DMS 273 (cell line): ENCODE measurements around the gene SMIM23.

Experiments
- DNase-seq: peaks from one replicate; lab custom pipeline; 2025; ENCODE audit not compliant: unreplicated experiment; lab: John Stamatoyannopoulos, UW

The SMIM23 gene

GRCh38 chr5:171813270-171813669 is 27.7 kb downstream of the SMIM23 start:
- no peak for DNase-seq

- no peak for DNase-seq
These were observed 28.3 kb downstream of the SMIM23 start for GRCh38 chr5:171813813-171814490.

- no peak for DNase-seq
These were observed 31.0 kb downstream of the SMIM23 start for GRCh38 chr5:171816666-171817065.

DNA sequence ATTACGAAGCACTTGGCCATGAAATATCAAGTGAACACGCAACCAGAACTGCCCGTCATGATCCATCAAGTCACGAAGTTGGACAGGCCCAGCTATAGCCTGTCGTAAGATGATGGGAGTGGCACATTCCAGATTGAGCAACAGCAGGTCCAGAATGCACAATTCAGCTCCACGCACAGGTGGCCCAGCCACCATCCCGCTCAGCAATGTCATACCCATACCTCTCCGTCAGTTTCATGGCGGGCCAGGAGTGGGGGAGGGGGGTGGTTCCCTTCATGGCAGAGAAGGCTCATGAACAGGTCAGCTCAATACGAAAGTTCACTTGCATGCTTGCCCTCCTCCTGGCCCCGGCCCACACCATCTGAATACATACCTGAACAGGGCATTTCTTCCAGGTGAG is 34.9 kb downstream of the SMIM23 start:
- DNase-seq: no peak

DNA sequence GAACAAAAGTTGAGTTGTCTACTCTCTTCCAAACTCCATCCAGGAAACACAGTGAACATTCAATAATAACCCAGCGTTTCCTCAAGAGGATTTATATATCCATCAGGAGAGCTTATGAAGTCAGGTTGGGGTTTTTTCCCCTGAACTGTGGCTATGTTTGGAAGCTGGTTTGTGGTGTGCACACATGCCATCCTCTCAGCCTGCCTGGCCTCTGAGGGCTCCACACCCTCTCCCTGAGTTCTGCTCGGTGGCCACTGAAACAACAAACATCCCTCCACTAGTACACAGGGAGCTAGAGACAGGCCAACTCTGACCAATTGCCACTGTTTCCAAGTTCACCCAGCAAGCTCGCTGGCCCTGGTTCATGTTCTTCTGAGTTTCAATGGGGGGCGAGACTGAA is 35.7 kb downstream of the SMIM23 start:
- no peak for DNase-seq

DNA sequence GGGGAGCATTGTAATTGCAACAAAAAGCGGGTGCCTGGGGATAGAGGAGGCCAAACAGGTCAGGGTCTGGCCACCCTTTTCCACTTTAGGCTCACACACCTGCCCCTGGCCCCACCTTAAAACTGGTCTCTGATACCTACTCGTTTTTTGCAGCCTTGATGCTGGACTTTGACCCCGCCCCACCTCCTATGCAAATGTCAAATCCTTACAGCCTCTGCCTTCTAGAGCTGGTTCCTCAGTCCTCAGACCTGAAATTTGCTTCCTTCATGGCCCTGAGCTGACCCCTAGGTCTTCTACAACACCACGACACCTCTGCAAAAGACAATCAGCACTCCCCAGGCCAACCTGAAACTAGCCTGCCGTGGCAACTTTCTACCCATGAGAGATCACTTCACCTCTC is 37.7 kb downstream of the SMIM23 start:
- DNase-seq: no peak

DNA sequence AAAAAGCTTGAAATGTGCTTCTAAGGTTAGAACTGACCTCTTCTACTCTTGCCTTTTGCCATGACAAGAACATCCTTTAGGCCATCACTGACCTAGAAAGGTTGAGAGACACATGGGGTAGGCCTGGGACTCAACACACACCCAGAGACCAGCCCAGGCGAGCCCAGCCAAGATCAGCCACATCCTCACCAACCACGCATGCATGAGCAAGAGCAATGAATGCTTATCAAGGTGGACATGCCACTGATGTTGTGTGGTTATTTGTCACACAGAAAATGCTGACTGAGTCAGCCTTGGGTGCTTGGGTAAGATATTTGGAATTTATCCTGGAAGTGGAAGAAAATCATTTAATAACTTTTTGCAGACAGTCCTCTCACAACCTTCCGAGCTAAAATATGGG is 39.4 kb downstream of the SMIM23 start:
- no peak for DNase-seq

DNA sequence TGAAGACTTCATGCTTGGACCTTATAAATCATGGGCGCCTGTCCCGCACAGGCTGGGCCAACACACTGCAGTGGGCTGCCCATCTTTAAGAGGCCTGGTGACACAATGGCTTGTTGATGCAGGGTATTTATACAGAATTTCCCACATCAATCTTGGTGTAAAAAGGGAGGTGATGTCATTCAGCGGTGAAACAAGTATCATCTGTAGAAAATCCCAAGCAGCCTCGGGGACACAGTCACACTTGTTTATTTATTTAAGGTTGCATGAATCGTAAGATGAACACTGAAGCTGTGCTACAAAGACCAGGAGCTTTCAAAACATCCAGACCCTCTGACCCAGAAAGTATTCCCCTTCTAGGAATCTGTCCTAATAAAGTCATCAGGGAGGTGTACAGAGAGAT is 40.5 kb downstream of the SMIM23 start:
- no peak for DNase-seq

DNA sequence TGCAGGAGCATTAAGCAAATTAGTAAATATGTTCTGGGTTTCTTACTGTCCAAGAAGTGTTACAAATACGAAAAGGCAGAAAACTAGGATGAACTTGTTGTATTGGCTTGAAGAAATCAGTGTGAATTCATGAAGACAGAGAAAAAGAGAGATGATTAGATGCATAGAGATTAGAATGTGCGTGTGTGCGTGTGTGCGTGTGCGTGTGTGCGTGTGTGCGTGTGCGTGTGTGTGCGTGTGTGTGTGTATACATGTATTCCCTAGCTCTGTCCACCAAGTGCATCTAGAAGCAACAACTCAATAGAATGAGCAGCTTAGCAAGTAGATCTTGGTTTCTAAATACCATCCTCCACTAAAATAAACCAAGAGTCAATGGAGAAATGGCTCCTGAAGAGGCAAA is 41.5 kb downstream of the SMIM23 start:
- no peak for DNase-seq

DNA sequence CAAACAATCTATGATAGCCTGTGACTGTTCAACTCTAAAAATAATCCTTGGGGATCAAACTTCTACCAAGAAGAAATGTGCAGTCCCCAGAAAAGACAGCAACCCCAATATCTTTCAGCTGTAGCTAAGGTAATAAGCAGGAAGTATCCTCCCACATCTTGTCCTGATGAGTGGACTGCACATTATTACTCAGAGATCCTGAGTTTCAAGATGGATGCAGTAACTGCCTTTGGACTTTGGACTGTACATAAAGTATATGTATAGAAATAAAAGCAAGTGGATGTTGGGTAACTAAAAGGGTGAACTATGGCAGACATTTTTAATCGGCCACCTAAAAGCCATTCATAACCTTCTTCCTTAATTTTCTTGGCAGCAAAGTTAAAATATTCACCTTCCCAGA is 45.1 kb downstream of the SMIM23 start:
- no peak for DNase-seq

DNA sequence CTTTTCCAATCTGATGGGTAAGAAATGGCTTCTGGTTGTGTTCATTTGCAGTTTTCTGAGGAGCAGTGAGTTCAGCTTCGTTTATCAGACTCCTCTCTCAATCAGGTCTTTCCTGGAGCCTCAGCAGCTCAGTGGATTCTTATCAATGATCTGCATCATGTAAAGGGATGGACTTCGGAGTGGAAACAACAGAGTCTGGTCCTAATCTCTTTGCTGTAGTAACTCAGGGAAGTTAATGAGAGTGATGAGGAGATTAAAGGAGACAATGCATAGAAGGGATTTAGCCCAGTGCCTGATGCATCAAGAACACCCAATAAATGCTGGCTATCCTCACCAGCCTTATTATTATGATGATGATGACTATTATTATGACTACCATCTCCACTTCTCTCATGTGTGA is 47.2 kb downstream of the SMIM23 start:
- DNase-seq: no peak

DNA sequence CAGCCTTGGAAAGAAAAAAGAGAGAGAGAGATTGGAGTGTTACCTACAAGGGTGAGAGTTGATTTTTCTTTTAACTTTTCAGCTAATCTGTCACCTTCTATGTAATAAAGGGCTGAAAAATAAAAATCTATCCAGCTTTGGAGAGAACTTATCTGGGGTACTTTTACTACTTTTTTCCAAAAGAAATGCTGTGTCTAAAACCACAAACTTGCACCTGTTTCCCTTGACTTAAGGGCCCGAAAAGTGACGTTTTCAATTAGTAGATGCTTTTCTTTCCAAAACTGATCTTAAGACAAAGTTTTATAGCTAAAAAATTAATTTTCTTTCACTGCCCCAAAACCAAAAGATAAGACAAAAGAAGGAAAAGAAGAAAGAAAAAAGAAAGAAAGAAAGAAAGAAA is 48.8 kb downstream of the SMIM23 start:
- DNase-seq: no peak

GRCh38 chr5:171835066-171835465 is 49.4 kb downstream of the SMIM23 start:
- no peak for DNase-seq

DNA sequence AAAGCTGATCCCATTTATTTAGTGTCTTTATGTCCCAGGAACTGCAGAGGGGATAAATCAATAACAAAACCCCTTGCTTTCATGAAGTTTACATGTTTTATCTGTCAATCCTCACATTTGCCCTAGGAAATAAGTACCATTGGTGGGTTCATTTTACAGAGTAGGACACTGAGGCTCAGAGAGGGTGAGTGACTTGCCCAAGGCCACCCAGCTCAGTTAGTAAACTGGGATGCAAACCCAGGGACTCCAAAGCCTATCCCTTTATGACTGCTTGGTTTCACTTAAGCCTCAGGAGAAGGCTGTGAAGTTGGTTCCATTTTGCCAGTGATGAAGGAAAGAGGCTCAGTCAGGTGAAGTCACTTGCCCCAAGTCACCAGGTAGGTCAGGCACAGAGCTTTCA is 51.9 kb downstream of the SMIM23 start:
- DNase-seq: no peak

- DNase-seq: no peak
These were observed 52.4 kb downstream of the SMIM23 start for GRCh38 chr5:171838066-171838465.

GRCh38 chr5:171839112-171839511 is 53.5 kb downstream of the SMIM23 start:
- no peak for DNase-seq

DNA sequence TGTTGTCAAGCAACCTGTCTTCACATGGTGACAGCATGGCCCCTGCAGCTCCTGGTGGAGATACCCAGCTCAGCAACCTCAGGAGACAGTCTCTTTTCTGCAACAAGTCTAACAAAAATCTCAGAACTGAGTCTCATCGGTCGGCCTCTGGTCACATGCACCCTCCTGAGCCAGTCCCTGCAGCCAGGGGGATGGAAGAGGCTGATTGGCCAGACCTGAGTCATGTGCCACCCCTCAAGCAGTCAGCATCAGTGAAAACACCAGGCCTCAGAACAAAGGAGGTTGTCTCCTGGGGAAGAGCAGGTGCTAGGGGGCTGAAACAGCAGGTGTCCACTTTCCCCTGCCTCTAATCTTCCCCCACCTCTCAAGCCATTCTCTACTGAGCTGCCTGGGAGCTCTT is 54.4 kb downstream of the SMIM23 start:
- DNase-seq: peak; percentile 53
